Suprapubic skin (tissue), 4 donors: Measurements from ENCODE around the gene ZFAND3. TPM values are rescaled to one million over a fixed set of nuclear protein-coding genes. Genes with fewer than 3 reads are reported as not detected.

ENCODE experiments used
- DNase-seq, 2 donors: peaks; one replicate each; pipeline ENCODE4 v3.0.0-alpha.2; 2019; ENCODE audit warnings: low spot score in 2 of 2
- H3K27ac ChIP-seq: fragments of 200-600 bp; sonication (generic); one replicate; pipeline ENCODE4 v1.5.1; 2019
- H3K27me3 ChIP-seq: fragments of 200-600 bp; sonication (generic); one replicate; pipeline ENCODE4 v1.5.1; 2019
- H3K36me3 ChIP-seq: fragments of 200-600 bp; sonication (generic); one replicate; pipeline ENCODE4 v1.5.1; 2019
- H3K4me1 ChIP-seq: fragments of 200-600 bp; sonication (generic); one replicate; pipeline ENCODE4 v1.5.1; 2019
- H3K4me3 ChIP-seq: fragments of 200-600 bp; sonication (generic); one replicate; pipeline ENCODE4 v1.5.1; 2019; ENCODE audit warnings: mild to moderate bottlenecking
- H3K9me3 ChIP-seq: fragments of 200-600 bp; sonication (generic); one replicate; pipeline ENCODE4 v1.5.1; 2019
- CTCF ChIP-seq, 2 donors: fragments of 200-600 bp in 1 of 2; fragments of 450-650 bp in 1 of 2; sonication (generic) in 1 of 2; IDR thresholded peaks; one replicate each; pipeline ENCODE4 v1.5.1; 2016 to 2019; ENCODE audit warnings: antibody characterized with exemption in 2 of 2, mild to moderate bottlenecking in 1 of 2, moderate library complexity in 1 of 2
- EP300 ChIP-seq: sonication (generic); formaldehyde crosslinking; IDR thresholded peaks from one replicate; pipeline ENCODE4 v1.6.1; 2017; ENCODE audit warnings: antibody characterized with exemption
- POLR2A ChIP-seq, 2 donors: fragments of 450-650 bp; IDR thresholded peaks; one replicate each; pipeline ENCODE4 v1.6.1; 2017; ENCODE audit warnings: antibody characterized with exemption in 2 of 2, mild to moderate bottlenecking in 2 of 2, moderate library complexity in 2 of 2
- POLR2AphosphoS5 ChIP-seq, 3 donors: sonication (generic); formaldehyde crosslinking; IDR thresholded peaks; one replicate each; pipeline ENCODE4 v1.6.1; 2017; ENCODE audit warnings: antibody characterized with exemption in 3 of 3
- WGBS: methylation state at CpG from one replicate; pipeline ENCODE4 v1.1.5; 2018; 5-methylcytosine and 5-hydroxymethylcytosine counted together
- total RNA-seq, 4 donors: library from RNA; depleted of rRNA; stranded (reverse); fragments of >200 nt; gene quantifications; one replicate each; pipeline ENCODE4 v1.1.0, GENCODE V29; 2016

ZFAND3 gene
- total RNA-seq, 4 donors from 2014 or later, result 31.1 to 41.0 (median 36.3) TPM

GRCh38 chr6:38142178-38142902, 322.8 kb downstream of the ZFAND3 start:
- H3K27me3 ChIP-seq, result no peaks in the 10 kb centered on the region
- H3K36me3 ChIP-seq, result peaks cover 4% of the 10 kb centered on the region
- 86% methylated on average over 7 of the region's 7 CpGs for WGBS
- no peak overlapping the region for H3K27ac ChIP-seq
- TF ChIP-seq EP300, result no peak
- no peak for TF ChIP-seq POLR2AphosphoS5 (IDR thresholded peaks at IDR 0.05)
- no peak for TF ChIP-seq CTCF (IDR thresholded peaks at IDR 0.05)
- no peak for TF ChIP-seq POLR2A (IDR thresholded peaks at IDR 0.05)
- no peaks in the 10 kb centered on the region for H3K9me3 ChIP-seq
- H3K4me1 ChIP-seq, result peaks cover 7% of the 10 kb centered on the region
- no peak for DNase-seq
- H3K4me3 ChIP-seq, result no peak overlapping the region

- TF ChIP-seq POLR2AphosphoS5 (IDR thresholded peaks at IDR 0.05), result no peak
- no peak for TF ChIP-seq POLR2A (IDR thresholded peaks at IDR 0.05)
- no peak for TF ChIP-seq EP300
- TF ChIP-seq CTCF (IDR thresholded peaks at IDR 0.05), result no peak
- Histone ChIP-seq H3K27ac (no peak overlapping the region), H3K4me1 (peaks cover 7% of the 10 kb centered on the region), H3K4me3 (no peak overlapping the region), H3K9me3 (no peaks in the 10 kb centered on the region), H3K36me3 (peaks cover 4% of the 10 kb centered on the region), H3K27me3 (no peaks in the 10 kb centered on the region)
- WGBS, result 72% methylated on average over 8 of the region's 8 CpGs
- DNase-seq, result no peak
Observed at GRCh38 chr6:38143191-38144150, 323.9 kb downstream of the ZFAND3 start.

- TF ChIP-seq POLR2AphosphoS5 (IDR thresholded peaks at IDR 0.05) (no peak), CTCF (IDR thresholded peaks at IDR 0.05) (no peak), POLR2A (IDR thresholded peaks at IDR 0.05) (no peak), EP300 (no peak)
- Histone ChIP-seq H3K36me3 (peaks cover 4% of the 10 kb centered on the region), H3K9me3 (no peaks in the 10 kb centered on the region), H3K4me1 (peaks cover 9% of the 10 kb centered on the region), H3K27me3 (no peaks in the 10 kb centered on the region), H3K27ac (no peak overlapping the region), H3K4me3 (no peak overlapping the region)
- WGBS, result 91% methylated on average over 5 of the region's 5 CpGs
- no peak for DNase-seq
Observed at GRCh38 chr6:38144365-38144945, 324.9 kb downstream of the ZFAND3 start.

GRCh38 chr6:38146021-38146733, 326.6 kb downstream of the ZFAND3 start:
- no peak for TF ChIP-seq POLR2AphosphoS5 (IDR thresholded peaks at IDR 0.05)
- TF ChIP-seq POLR2A (IDR thresholded peaks at IDR 0.05), result no peak
- no peak for TF ChIP-seq EP300
- TF ChIP-seq CTCF (IDR thresholded peaks at IDR 0.05), result no peak
- Histone ChIP-seq H3K9me3 (no peaks in the 10 kb centered on the region), H3K27ac (no peak overlapping the region), H3K4me1 (peaks cover 24% of the 10 kb centered on the region), H3K4me3 (no peak overlapping the region), H3K36me3 (peaks cover 4% of the 10 kb centered on the region), H3K27me3 (no peaks in the 10 kb centered on the region)
- DNase-seq, result no peak
- whole genome bisulfite sequencing, result 55% methylated on average over 8 of the region's 8 CpGs
